ENCODE results near the gene NIPAL4. TPM values are rescaled to one million over a fixed set of nuclear protein-coding genes. Genes with fewer than 3 reads are reported as not detected.

Gene NIPAL4
- total RNA-seq, 6 experiments from 2014 or later, result 0.14 to 0.38 (median 0.22) TPM

DNA sequence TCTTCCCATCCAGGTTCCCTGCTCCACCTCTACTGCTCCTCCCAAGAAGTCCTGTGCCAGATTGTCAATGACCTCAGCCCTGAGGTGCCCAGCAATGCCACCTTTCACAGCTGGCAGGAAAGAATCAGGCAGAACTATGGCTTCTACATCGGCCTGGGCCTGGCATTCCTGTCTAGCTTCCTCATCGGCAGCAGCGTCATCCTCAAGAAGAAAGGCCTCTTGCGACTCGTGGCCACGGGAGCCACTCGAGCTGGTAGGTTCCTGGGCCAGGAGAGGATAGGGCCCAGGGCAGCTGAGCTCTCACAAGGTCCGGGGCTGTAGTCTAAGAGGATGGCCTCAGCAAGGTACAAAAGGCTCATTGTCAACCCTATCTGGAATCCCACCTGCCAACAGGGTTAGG lies 3.1 kb downstream of the NIPAL4 start:
- TF ChIP-seq, protein P1, sequence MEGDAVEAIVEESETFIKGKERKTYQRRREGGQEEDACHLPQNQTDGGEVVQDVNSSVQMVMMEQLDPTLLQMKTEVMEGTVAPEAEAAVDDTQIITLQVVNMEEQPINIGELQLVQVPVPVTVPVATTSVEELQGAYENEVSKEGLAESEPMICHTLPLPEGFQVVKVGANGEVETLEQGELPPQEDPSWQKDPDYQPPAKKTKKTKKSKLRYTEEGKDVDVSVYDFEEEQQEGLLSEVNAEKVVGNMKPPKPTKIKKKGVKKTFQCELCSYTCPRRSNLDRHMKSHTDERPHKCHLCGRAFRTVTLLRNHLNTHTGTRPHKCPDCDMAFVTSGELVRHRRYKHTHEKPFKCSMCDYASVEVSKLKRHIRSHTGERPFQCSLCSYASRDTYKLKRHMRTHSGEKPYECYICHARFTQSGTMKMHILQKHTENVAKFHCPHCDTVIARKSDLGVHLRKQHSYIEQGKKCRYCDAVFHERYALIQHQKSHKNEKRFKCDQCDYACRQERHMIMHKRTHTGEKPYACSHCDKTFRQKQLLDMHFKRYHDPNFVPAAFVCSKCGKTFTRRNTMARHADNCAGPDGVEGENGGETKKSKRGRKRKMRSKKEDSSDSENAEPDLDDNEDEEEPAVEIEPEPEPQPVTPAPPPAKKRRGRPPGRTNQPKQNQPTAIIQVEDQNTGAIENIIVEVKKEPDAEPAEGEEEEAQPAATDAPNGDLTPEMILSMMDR (IDR thresholded peaks at IDR 0.05), result no peak
- Mint-ChIP-seq H3K4me3 (no peak overlapping the region), H3K36me3 (ENCODE audit: low read depth) (no peaks in the 10 kb centered on the region), H3K27me3 (ENCODE audit: insufficient read depth) (peaks cover 4% of the 10 kb centered on the region), H3K27ac (no peak overlapping the region), H3K9me3 (no peaks in the 10 kb centered on the region), H3K4me1 (ENCODE audit: low read depth) (peaks cover 37% of the 10 kb centered on the region)
- no peak for DNase-seq

DNA sequence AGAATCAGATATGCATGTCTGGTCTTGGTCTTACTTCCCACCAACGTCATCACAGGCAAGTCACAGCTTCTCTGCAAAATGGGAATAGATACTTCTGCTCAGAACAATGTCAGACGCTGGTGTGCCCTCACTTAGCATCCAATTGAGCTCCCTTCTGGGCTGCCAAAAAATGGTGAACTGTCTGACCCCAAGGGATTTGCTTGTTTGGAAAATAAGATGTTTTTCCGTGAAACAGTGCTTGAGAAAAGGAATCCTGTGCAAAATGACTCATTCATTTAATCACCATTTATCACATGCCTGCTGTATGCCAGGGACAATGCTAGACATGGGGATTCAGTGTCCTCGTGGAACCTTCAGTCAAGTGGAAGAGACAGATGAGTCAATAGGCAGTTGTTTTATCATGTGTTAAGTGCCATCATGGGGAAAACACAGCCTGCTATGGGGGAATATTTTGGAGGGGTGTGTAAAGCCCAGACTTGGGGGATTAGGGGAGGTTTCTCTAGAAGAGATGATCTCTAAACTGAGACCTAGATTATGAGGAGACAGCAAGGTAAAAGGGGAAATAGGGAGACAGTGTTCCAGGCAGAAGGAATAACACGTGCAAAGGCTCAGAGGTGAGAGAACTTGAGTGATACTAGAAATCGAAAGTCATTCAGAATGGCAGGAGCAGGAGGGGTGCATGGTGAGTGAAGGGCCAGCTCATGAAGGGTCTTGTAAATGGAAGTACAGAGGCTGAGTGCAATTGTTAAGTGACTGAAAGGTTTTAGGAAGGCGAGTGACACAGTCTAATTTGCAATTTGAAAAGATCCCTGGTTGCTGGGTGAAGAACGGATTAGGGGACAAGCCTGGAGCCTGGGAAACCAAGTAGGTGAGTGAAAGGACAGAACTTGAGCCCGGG lies 3.9 kb downstream of the NIPAL4 start:
- H3K27ac Mint-ChIP-seq, result peak overlapping the region; percentile 82
- peaks cover 2% of the 10 kb centered on the region for H3K27me3 Mint-ChIP-seq (ENCODE audit: insufficient read depth)
- H3K36me3 Mint-ChIP-seq (ENCODE audit: low read depth), result no peaks in the 10 kb centered on the region
- peak; percentile 62 for DNase-seq
- H3K4me1 Mint-ChIP-seq (ENCODE audit: low read depth), result peaks cover 37% of the 10 kb centered on the region
- H3K4me3 Mint-ChIP-seq, result peak overlapping the region; percentile 5
- TF ChIP-seq, protein P1 (IDR thresholded peaks at IDR 0.05), result no peak
- H3K9me3 Mint-ChIP-seq, result no peaks in the 10 kb centered on the region

DNA sequence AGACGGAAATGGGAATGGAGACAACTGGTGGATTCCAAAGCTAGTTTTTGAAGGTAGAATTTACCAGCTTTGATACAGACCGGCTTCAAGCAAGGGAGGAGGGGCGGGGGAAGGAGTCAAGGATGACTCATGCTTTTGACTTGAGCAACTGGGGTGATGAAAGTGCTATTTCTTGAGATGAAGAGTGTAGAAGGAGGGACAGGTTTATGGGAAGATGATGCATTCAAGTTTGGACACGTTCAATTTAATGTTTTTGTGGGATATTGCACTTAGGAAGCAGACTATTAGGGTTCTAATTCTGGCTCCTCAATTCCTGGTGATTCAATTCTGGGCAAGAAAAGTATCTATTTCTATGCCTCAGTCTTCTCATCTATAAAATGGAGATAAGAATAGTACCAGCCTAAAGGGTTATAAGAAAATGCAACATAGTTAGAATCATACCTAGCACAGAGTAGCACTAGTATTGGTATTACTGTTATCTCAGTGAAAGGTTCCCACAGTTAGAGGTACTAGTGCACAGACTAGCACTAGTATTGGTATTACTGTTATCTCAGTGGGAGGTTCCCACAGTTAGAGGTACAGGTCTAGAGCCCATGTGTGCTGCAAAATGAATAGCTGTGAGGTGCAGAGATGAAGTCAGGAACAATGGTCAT lies 4.6 kb downstream of the NIPAL4 start:
- Mint-ChIP-seq H3K9me3 (no peaks in the 10 kb centered on the region), H3K4me3 (peak overlapping the region; percentile 5; the same call in 1 of the 2 replicates), H3K4me1 (ENCODE audit: low read depth) (peaks cover 39% of the 10 kb centered on the region), H3K27me3 (ENCODE audit: insufficient read depth) (no peaks in the 10 kb centered on the region; the same call in 1 of the 2 replicates), H3K36me3 (ENCODE audit: low read depth) (no peaks in the 10 kb centered on the region), H3K27ac (peak overlapping the region; percentile 82)
- TF ChIP-seq, protein P1 (IDR thresholded peaks at IDR 0.05), result no peak
- peak; percentile 86 for DNase-seq

DNA sequence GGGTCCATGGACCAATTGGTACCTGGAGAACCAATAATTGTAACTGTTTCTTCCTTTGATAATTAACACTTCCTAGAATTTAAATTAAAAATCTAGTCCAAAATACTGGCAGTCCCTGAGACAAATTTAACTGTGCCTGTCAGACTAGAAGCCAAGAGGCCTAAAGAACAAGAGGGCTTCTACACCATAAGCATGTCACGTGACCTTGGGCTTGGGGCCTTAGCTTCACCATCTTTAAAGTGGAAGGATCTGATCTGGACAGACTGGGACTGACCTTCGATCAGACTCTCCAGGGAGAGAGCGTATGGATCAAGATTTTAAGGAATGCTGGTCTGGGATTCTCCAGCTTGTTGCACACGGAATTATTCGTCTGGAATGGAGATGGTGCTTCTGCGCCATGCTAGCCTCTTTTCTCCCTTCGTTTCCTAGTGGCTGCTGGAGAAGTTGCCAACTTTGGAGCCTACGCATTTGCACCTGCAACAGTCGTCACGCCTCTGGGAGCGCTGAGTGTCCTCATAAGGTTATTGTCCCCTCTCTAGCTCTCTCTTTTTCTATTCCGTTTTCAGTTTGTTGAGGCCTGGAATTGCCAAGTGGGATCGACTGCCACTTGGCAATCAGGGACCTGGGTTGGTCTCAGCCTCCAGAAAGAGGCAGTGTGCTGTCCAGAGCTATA lies 8.4 kb downstream of the NIPAL4 start:
- H3K4me3 Mint-ChIP-seq, result no peak overlapping the region
- H3K27me3 Mint-ChIP-seq (ENCODE audit: insufficient read depth), result peaks cover 1% of the 10 kb centered on the region; the same call in 1 of the 2 replicates
- no peak for DNase-seq
- H3K9me3 Mint-ChIP-seq, result no peaks in the 10 kb centered on the region
- H3K36me3 Mint-ChIP-seq (ENCODE audit: low read depth), result 0 out of 2 replicates have a peak, but pooled peaks cover 6% of the 10 kb centered on the region
- H3K4me1 Mint-ChIP-seq (ENCODE audit: low read depth), result peaks cover 63% of the 10 kb centered on the region
- no peak overlapping the region for H3K27ac Mint-ChIP-seq
- TF ChIP-seq, protein P1 (IDR thresholded peaks at IDR 0.05), result no peak

DNA sequence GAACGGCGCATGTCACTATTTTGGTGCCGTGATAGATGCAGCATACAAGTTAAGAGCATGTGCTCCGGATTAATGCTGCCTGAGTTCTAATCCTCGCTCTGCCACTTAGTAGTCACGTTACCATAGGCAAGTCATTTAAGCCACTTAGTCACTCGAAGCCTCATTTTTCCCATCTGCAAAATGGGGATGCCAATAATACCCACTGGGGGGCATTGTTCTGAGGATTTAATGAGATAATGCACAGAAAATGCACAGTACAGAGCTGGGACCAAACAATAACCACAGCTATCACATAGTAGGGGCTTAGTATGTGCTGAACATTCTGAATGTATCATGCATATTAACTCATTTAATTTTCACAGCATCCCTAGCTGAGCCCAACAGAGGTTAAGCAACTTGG lies 9.1 kb downstream of the NIPAL4 start:
- 0 out of 2 replicates have a peak, but pooled peaks cover 6% of the 10 kb centered on the region for H3K36me3 Mint-ChIP-seq (ENCODE audit: low read depth)
- DNase-seq, result no peak
- TF ChIP-seq, protein P1 (IDR thresholded peaks at IDR 0.05), result peak; percentile 37; the same call in 1 of the 2 replicates
- H3K4me3 Mint-ChIP-seq, result no peak overlapping the region
- no peak overlapping the region for H3K27ac Mint-ChIP-seq
- peaks cover 3% of the 10 kb centered on the region; the same call in 1 of the 2 replicates for H3K27me3 Mint-ChIP-seq (ENCODE audit: insufficient read depth)
- no peaks in the 10 kb centered on the region for H3K9me3 Mint-ChIP-seq
- peaks cover 63% of the 10 kb centered on the region for H3K4me1 Mint-ChIP-seq (ENCODE audit: low read depth)
